A549 (cell line): ENCODE data around the gene GSC.
"Not testable (repeated sequence)": the region's sequence is repeated elsewhere in the genome, so short reads cannot be mapped to it uniquely, and the experiment has no call there.

Source experiments
- BCL3 ChIP-seq: fragments of >200 bp; sonication (Bioruptor Twin); formaldehyde crosslinking; IDR thresholded peaks from 3 replicates; pipeline ENCODE4 v1.6.1; 2016
- CTCF ChIP-seq: fragments of >200 bp; sonication (Bioruptor Twin); formaldehyde crosslinking; IDR thresholded peaks from 3 replicates; pipeline ENCODE4 v1.5.1; 2016
- JUNB ChIP-seq: fragments of >200 bp; sonication (Bioruptor Twin); formaldehyde crosslinking; IDR thresholded peaks from 2 replicates; pipeline ENCODE4 v1.6.1; 2016
- KDM5A ChIP-seq: fragments of 200-600 bp; sonication (generic); IDR thresholded peaks from 2 replicates; pipeline ENCODE4 v1.6.1; 2016; ENCODE audit warnings: antibody characterized with exemption, mild to moderate bottlenecking
- MAFK ChIP-seq: fragments of 450-650 bp; IDR thresholded peaks from 2 replicates; pipeline ENCODE4 v1.6.1; 2014; ENCODE audit not compliant: partially characterized antibody
- MAX ChIP-seq: IDR thresholded peaks from 2 replicates; pipeline ENCODE4 v1.6.1; 2012
- POLR2A ChIP-seq: IDR thresholded peaks from 2 replicates; pipeline ENCODE4 v1.6.1; 2012; ENCODE audit warnings: mild to moderate bottlenecking, low read length
- ZC3H11A ChIP-seq: fragments of 450-650 bp; IDR thresholded peaks from 2 replicates; pipeline ENCODE4 v1.6.1; 2014; ENCODE audit warnings: antibody characterized with exemption, mild to moderate bottlenecking

- not testable (repeated sequence) for TF ChIP-seq JUNB, CTCF, POLR2A, MAFK, KDM5A, MAX, BCL3, ZC3H11A
Observed at GRCh38 chr14:94726649-94727048, 43.3 kb downstream of the GSC start.
